HCT116 (cell line): Measurements from ENCODE around the gene CDH23. TPM values are rescaled to one million over a fixed set of nuclear protein-coding genes. Genes with fewer than 3 reads are reported as not detected.

ENCODE experiments used
- ATAC-seq: fragments of 200-7000 bp; cut with Tn5 transposase; 2 replicates; pipeline ENCODE4 v1.9.1; 2020; ENCODE audit warnings: mild to moderate bottlenecking, moderate library complexity
- BruUV-seq: library from RNA; stranded (reverse); fragments of 400-500 nt; replicated peaks from 2 replicates; lab custom pipeline; 2021; lab: Mats Ljungman, UMichigan
- CTCF ChIA-PET: fragments of 300-600 bp; sonication (Branson Sonifier 250); formaldehyde crosslinking; loops from one replicate; lab custom pipeline; 2021; ENCODE audit warnings: antibody characterized with exemption; lab: Charles Lee
- POLR2A ChIA-PET: fragments of 300-600, 350-600 bp; sonication (Branson Sonifier 250); formaldehyde crosslinking; loops from one replicate; lab custom pipeline; 2021; ENCODE audit warnings: antibody characterized with exemption; lab: Charles Lee
- RAD21 ChIA-PET, 2 experiments: fragments of 300-600 bp; sonication (Branson Sonifier 250); formaldehyde crosslinking; loops; one replicate each; lab custom pipeline; 2023; ENCODE audit warnings: low total read pairs in 2 of 2; ENCODE audit not compliant: uncharacterized antibody in 2 of 2, unreplicated experiment in 2 of 2, low non-redundant PET in 1 of 2; lab: Charles Lee
- DNase-seq: peaks from one replicate; pipeline ENCODE4 v3.0.0-alpha.2; 2010; ENCODE audit warnings: low read depth, low spot score
- H2AFZ ChIP-seq: fragments of 200-600 bp; shearing (Covaris generic), sonication (generic); 2 replicates; pipeline ENCODE4 v1.6.1; 2017; ENCODE audit warnings: low read depth, mixed run types, mixed read lengths, antibody characterized with exemption, low read length; ENCODE audit not compliant: poor library complexity, severe bottlenecking
- H3K27ac ChIP-seq: 2 replicates; pipeline ENCODE4 v1.5.1; 2012; ENCODE audit warnings: low read depth, low read length
- H3K27me3 ChIP-seq: fragments of 200-600 bp; sonication (generic); 2 replicates; pipeline ENCODE4 v1.6.1; 2016; ENCODE audit warnings: mixed run types, low read length, mixed read lengths; ENCODE audit not compliant: insufficient read depth
- H3K36me3 ChIP-seq, 2 experiments: fragments of 200-500 bp in 1 of 2; fragments of 200-600 bp in 1 of 2; sonication (Bioruptor generic) in 1 of 2; sonication (generic) in 1 of 2; 2 replicates each; pipeline versions ENCODE4 v1.5.1 to v1.6.1; 2014 to 2016; ENCODE audit warnings: low read length in 2 of 2, inconsistent platforms in 1 of 2, mixed read lengths in 1 of 2, mixed run types in 1 of 2; ENCODE audit not compliant: insufficient read depth in 2 of 2, control insufficient read depth in 1 of 2
- H3K4me1 ChIP-seq, 2 experiments: fragments of 200-600 bp in 1 of 2; sonication (generic) in 1 of 2; 2 replicates each; pipeline versions ENCODE4 v1.5.1 to v1.6.1; 2012 to 2017; ENCODE audit warnings: low read length in 2 of 2, inconsistent platforms in 1 of 2, mild to moderate bottlenecking in 1 of 2, mixed read lengths in 1 of 2, mixed run types in 1 of 2, moderate library complexity in 1 of 2; ENCODE audit not compliant: insufficient read depth in 2 of 2, control insufficient read depth in 1 of 2
- H3K4me2 ChIP-seq: fragments of 200-600 bp; sonication (generic); 2 replicates; pipeline ENCODE4 v1.6.1; 2017; ENCODE audit warnings: mixed run types, low read length, mixed read lengths
- H3K4me3 ChIP-seq, 2 experiments: fragments of 200-600 bp in 1 of 2; sonication (generic) in 1 of 2; replicated peaks in 1 of 2; 2 replicates each; pipeline ENCODE4 v1.5.1; 2011 to 2016; ENCODE audit warnings: low read length in 2 of 2, control low read depth in 1 of 2, low read depth in 1 of 2, mild to moderate bottlenecking in 1 of 2, mixed read lengths in 1 of 2, mixed run types in 1 of 2
- H3K79me2 ChIP-seq: fragments of 200-600 bp; sonication (generic); 2 replicates; pipeline ENCODE4 v1.6.1; 2017; ENCODE audit warnings: mild to moderate bottlenecking, mixed run types, low read length, moderate library complexity, mixed read lengths; ENCODE audit not compliant: insufficient read depth
- H3K9ac ChIP-seq: fragments of 200-600 bp; sonication (generic); 2 replicates; pipeline ENCODE4 v1.6.1; 2016; ENCODE audit warnings: low read length, mixed read lengths
- H3K9me2 ChIP-seq: fragments of 200-600 bp; sonication (generic), shearing (Covaris generic); 2 replicates; pipeline ENCODE4 v1.6.1; 2017; ENCODE audit warnings: mixed run types, mild to moderate bottlenecking, moderate library complexity; ENCODE audit not compliant: insufficient read depth
- H3K9me3 ChIP-seq, 2 experiments: fragments of 200-500 bp in 1 of 2; fragments of 200-600 bp in 1 of 2; sonication (Bioruptor generic) in 1 of 2; sonication (generic) in 1 of 2; 2 replicates each; pipeline ENCODE4 v1.6.1; 2014 to 2017; ENCODE audit warnings: low read length in 2 of 2, mixed read lengths in 2 of 2, inconsistent platforms in 1 of 2, low read depth in 1 of 2, mild to moderate bottlenecking in 1 of 2, mixed run types in 1 of 2, moderate library complexity in 1 of 2; ENCODE audit not compliant: control insufficient read depth in 1 of 2, insufficient read depth in 1 of 2
- H4K20me1 ChIP-seq: fragments of 200-600 bp; sonication (generic), shearing (Covaris generic); 2 replicates; pipeline ENCODE4 v1.6.1; 2017; ENCODE audit warnings: mixed run types, mild to moderate bottlenecking, moderate library complexity; ENCODE audit not compliant: insufficient read depth
- ATF3 ChIP-seq: IDR thresholded peaks from 2 replicates; pipeline ENCODE4 v1.6.1; 2012
- CBX3 ChIP-seq: IDR thresholded peaks from 2 replicates; pipeline ENCODE4 v1.6.1; 2012; ENCODE audit warnings: low read depth
- CEBPB ChIP-seq: IDR thresholded peaks from 2 replicates; pipeline ENCODE4 v1.6.1; 2012; ENCODE audit warnings: low read depth
- EGR1 ChIP-seq: IDR thresholded peaks from 2 replicates; pipeline ENCODE4 v1.6.1; 2012; ENCODE audit warnings: low read depth
- EZH2 ChIP-seq: fragments of 200-600 bp; sonication (generic); IDR thresholded peaks from 2 replicates; pipeline ENCODE4 v1.6.1; 2017; ENCODE audit warnings: antibody characterized with exemption, mixed run types
- EZH2phosphoT487 ChIP-seq: fragments of 200-600 bp; IDR thresholded peaks from 2 replicates; pipeline ENCODE4 v1.6.1; 2018; ENCODE audit warnings: antibody characterized with exemption, borderline replicate concordance
- FOSL1 ChIP-seq: IDR thresholded peaks from 2 replicates; pipeline ENCODE4 v1.6.1; 2012; ENCODE audit warnings: low read depth
- JUND ChIP-seq: IDR thresholded peaks from 2 replicates; pipeline ENCODE4 v1.6.1; 2012
- MAX ChIP-seq: IDR thresholded peaks from 2 replicates; pipeline ENCODE4 v1.6.1; 2012
- POLR2A ChIP-seq: IDR thresholded peaks from 2 replicates; pipeline ENCODE4 v1.7.0; 2011; ENCODE audit warnings: borderline replicate concordance; ENCODE audit not compliant: insufficient read depth, insufficient read length; ENCODE audit errors: extremely low read depth
- REST ChIP-seq: IDR thresholded peaks from 2 replicates; pipeline ENCODE4 v1.6.1; 2012; ENCODE audit warnings: low read depth
- SP1 ChIP-seq: IDR thresholded peaks from 2 replicates; pipeline ENCODE4 v1.6.1; 2012; ENCODE audit warnings: low read depth
- SRF ChIP-seq: IDR thresholded peaks from 2 replicates; pipeline ENCODE4 v1.6.1; 2012; ENCODE audit warnings: low read depth
- YY1 ChIP-seq: IDR thresholded peaks from 2 replicates; pipeline ENCODE4 v1.6.1; 2011; ENCODE audit warnings: low read length, low read depth, moderate library complexity, mild to moderate bottlenecking; ENCODE audit not compliant: insufficient replicate concordance; ENCODE audit errors: extremely low read depth
- ZFX ChIP-seq: fragments of 450-650 bp; IDR thresholded peaks from 2 replicates; pipeline ENCODE4 v1.6.1; 2017
- intact Hi-C: fragments of 100-400 bp; cut with micrococcal nuclease; formaldehyde crosslinking; loops from 2 replicates; pipeline ENCODE4 v1.10.0; 2022
- total RNA-seq: library from RNA; stranded (reverse); gene quantifications from one replicate; pipeline ENCODE4 v1.2.1, GENCODE V29; 2021; ENCODE audit not compliant: unreplicated experiment
- TF ChIP-seq, protein P1 (sequence below), 3 experiments: fragments of 200-600 bp in 1 of 3; sonication (generic) in 1 of 3; IDR thresholded peaks in 2 of 3; conservative IDR thresholded peaks in 1 of 3; 2 replicates each; pipeline ENCODE4 v1.5.1; 2012 to 2017; ENCODE audit warnings: low read depth in 2 of 3, low read length in 2 of 3, antibody characterized with exemption in 1 of 3, borderline replicate concordance in 1 of 3, control low read depth in 1 of 3, mild to moderate bottlenecking in 1 of 3, mixed read lengths in 1 of 3, mixed run types in 1 of 3, moderate library complexity in 1 of 3; ENCODE audit not compliant: insufficient read depth in 1 of 3

Gene CDH23
- total RNA-seq, 1 experiment from 2014 or later, result not detected

DNA sequence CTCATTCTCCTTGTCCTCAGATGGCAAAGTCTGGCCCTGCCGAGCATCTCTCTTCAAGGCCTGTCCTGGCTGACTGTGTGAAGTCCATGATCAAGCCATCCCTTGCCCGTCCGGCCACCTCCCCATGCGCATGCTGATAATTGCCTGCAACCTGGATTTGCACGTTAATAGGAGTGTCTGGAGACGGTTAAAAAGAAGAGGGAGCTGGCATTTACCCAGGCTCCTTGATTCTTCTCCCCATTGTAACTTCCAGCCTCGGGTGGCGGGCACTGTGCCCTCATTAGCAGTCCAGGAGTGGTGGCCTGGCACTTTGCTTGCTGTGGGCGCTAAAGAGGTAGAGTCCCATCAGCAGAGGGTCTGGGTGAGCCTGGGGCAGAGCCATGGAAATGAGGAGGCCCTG, 165.5 kb downstream of the CDH23 start (continued):
- TF ChIP-seq CBX3 (no peak), JUND (no peak), ZFX (no peak)

DNA sequence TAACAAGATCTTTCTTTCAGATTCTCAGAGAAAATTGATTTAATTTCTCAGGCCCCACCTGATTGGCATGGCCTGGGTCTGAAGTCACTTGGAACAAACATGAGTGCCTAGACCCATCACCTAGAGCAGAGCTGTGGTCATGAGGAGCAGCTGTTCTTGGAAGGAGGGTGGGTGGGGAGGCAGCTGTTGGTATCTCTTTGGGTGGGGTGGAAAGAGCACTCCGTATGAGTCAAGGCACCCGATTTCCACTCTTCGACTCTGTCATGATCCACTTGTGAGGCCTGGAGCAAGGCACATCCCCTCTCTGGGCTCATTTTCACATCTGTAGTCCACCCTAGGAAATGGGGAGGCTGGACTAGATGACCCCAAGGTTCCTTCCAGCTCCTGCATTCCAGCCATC, 166.2 kb downstream of the CDH23 start:
- intact Hi-C loops, result no loop called here
- ChIA-PET CTCF (no interaction called here), RAD21 (no interaction called here), POLR2A (no interaction called here)
- peaks cover 23% of the 10 kb centered on the region; the same call in 1 of the 2 replicates for H3K27me3 ChIP-seq
- H3K9me2 ChIP-seq, result no peaks in the 10 kb centered on the region
- no peak overlapping the region for H3K4me2 ChIP-seq
- no peak for DNase-seq
- H2AFZ ChIP-seq, result no peak overlapping the region
- no peak overlapping the region for H3K4me3 ChIP-seq
- no TSS peak for BruUV-seq
- H3K9me3 ChIP-seq, result no peaks in the 10 kb centered on the region
- no peak for ATAC-seq
- TF ChIP-seq JUND (no peak), FOSL1 (no peak), EZH2phosphoT487 (no peak), MAX (no peak), CEBPB (no peak), ZFX (no peak), EZH2 (no peak), REST (no peak), POLR2A (no peak), EGR1 (no peak), CBX3 (no peak), YY1 (no peak), SRF (no peak), SP1 (no peak), ATF3 (no peak)
- TF ChIP-seq, protein P1, sequence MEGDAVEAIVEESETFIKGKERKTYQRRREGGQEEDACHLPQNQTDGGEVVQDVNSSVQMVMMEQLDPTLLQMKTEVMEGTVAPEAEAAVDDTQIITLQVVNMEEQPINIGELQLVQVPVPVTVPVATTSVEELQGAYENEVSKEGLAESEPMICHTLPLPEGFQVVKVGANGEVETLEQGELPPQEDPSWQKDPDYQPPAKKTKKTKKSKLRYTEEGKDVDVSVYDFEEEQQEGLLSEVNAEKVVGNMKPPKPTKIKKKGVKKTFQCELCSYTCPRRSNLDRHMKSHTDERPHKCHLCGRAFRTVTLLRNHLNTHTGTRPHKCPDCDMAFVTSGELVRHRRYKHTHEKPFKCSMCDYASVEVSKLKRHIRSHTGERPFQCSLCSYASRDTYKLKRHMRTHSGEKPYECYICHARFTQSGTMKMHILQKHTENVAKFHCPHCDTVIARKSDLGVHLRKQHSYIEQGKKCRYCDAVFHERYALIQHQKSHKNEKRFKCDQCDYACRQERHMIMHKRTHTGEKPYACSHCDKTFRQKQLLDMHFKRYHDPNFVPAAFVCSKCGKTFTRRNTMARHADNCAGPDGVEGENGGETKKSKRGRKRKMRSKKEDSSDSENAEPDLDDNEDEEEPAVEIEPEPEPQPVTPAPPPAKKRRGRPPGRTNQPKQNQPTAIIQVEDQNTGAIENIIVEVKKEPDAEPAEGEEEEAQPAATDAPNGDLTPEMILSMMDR (IDR thresholded peaks at IDR 0.05 in 2 of 3, conservative IDR thresholded peaks at IDR 0.05 in 1 of 3; ENCODE audit: borderline replicate concordance in 1 of 3, insufficient read depth in 1 of 3, low read depth in 2 of 3, low read length in 2 of 3), result no peak
- no peaks in the 10 kb centered on the region for H3K79me2 ChIP-seq
- H3K4me1 ChIP-seq, result no peaks in the 10 kb centered on the region
- no peak overlapping the region for H3K9ac ChIP-seq
- no peaks in the 10 kb centered on the region for H4K20me1 ChIP-seq
- H3K36me3 ChIP-seq, result no peaks in the 10 kb centered on the region
- no peak overlapping the region for H3K27ac ChIP-seq
